Thymus (tissue), 11 donors: ENCODE measurements around the gene ROR1. TPM values are rescaled to one million over a fixed set of nuclear protein-coding genes. Genes with fewer than 3 reads are reported as not detected.

ENCODE experiments used
- DNase-seq, 9 donors: peaks; one replicate each; pipeline ENCODE4 v3.0.0-alpha.2; 2013; ENCODE audit warnings: low spot score in 9 of 9, low read depth in 6 of 9, missing footprints in 1 of 9
- H3K27ac ChIP-seq, 2 donors: one replicate each; pipeline ENCODE4 v1.5.1; 2013; ENCODE audit warnings: control low read depth in 1 of 2, low read depth in 1 of 2, low read length in 1 of 2, mild to moderate bottlenecking in 1 of 2, moderate library complexity in 1 of 2
- H3K27me3 ChIP-seq, 2 donors: one replicate each; pipeline ENCODE4 v1.5.1; 2013; ENCODE audit warnings: low read length in 1 of 2; ENCODE audit not compliant: control insufficient read depth in 2 of 2, insufficient read depth in 1 of 2
- H3K36me3 ChIP-seq, 2 donors: one replicate each; pipeline ENCODE4 v1.5.1; 2013; ENCODE audit warnings: low read length in 1 of 2, mild to moderate bottlenecking in 1 of 2, moderate library complexity in 1 of 2; ENCODE audit not compliant: control insufficient read depth in 2 of 2, insufficient read depth in 2 of 2
- H3K4me1 ChIP-seq, 2 donors: one replicate each; pipeline ENCODE4 v1.5.1; 2013; ENCODE audit warnings: low read length in 2 of 2; ENCODE audit not compliant: control insufficient read depth in 2 of 2, insufficient read depth in 2 of 2
- H3K4me3 ChIP-seq, 2 donors: one replicate each; pipeline ENCODE4 v1.5.1; 2013; ENCODE audit warnings: low read length in 2 of 2, control low read depth in 1 of 2, mild to moderate bottlenecking in 1 of 2
- H3K9me3 ChIP-seq, 2 donors: one replicate each; pipeline ENCODE4 v1.5.1; 2013; ENCODE audit warnings: low read length in 1 of 2, mild to moderate bottlenecking in 1 of 2; ENCODE audit not compliant: control insufficient read depth in 2 of 2, insufficient read depth in 1 of 2
- WGBS: extraction: QIAGEN DNeasy Blood & Tissue Kit; methylation state at CpG from one replicate; pipeline ENCODE4 v1.1.7; 2013; 5-methylcytosine and 5-hydroxymethylcytosine counted together
- polyA plus RNA-seq: library from polyadenylated mRNA; stranded (reverse); fragments of 200-250 nt; gene quantifications from one replicate; pipeline ENCODE4 v1.2.3, GENCODE V29; 2013
- total RNA-seq: library from RNA; stranded (reverse); fragments of 120-200 nt; gene quantifications from one replicate; pipeline ENCODE4 v1.2.4, GENCODE V29; 2013
- donor health status: healthy.

Gene ROR1
- total and polyA plus RNA-seq, 2 donors = 1.5 to 5.2 TPM

DNA sequence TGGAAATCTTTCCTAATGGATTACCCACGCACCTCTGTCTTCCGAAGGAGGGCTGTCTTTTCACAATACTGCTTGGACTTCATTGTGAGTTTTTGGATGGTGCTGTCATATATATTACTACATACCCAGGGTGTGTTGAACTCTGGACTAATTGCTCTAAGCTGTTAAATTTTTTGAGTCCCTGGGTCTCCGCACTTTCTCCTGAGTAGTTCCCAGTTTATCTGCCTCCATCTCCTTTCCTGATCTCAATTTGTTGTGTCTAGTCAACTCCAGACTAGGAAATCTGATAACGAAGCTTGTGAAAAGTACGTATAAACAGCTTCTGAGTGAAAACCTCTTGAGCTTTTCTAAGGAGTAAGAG lies 211.1 kb downstream of the ROR1 start:
- H3K4me3 ChIP-seq = no peak overlapping the region
- WGBS = 97% methylated on average over 5 of the region's 5 CpGs
- no peak for DNase-seq
- no peaks in the 10 kb centered on the region for H3K27me3 ChIP-seq
- no peak overlapping the region for H3K27ac ChIP-seq
- H3K36me3 ChIP-seq = no peaks in the 10 kb centered on the region
- peaks cover 11 to 12% of the 10 kb centered on the region in 2 donors for H3K4me1 ChIP-seq
- no peaks in the 10 kb centered on the region for H3K9me3 ChIP-seq

GRCh38 chr1:63987014-63987627 lies 213.3 kb downstream of the ROR1 start:
- Histone ChIP-seq H3K27me3 (no peaks in the 10 kb centered on the region), H3K36me3 (no peaks in the 10 kb centered on the region), H3K9me3 (no peaks in the 10 kb centered on the region), H3K4me3 (no peak overlapping the region), H3K4me1 (peaks cover 11 to 12% of the 10 kb centered on the region in 2 donors), H3K27ac (no peak overlapping the region)
- no peak for DNase-seq
- WGBS = 95% methylated on average over 2 of the region's 2 CpGs

DNA sequence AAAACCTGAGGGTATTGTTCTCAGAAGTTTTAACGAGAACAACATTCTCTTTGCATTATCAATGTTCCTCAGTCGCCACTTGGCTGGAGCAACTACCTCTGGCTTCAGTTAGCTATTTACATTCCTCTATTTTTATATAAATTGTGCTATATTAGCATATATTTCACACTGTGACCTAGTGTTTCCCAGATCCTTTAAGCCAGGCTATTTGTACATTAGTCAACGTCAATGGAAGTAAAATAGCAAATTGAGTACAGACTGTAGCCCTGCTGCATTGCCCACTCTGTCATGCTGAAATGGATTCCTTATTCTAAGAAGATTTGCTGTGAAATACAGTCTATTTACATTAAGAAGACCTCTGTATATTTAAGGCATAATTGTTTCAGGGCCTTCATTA lies 213.8 kb downstream of the ROR1 start:
- no peak for DNase-seq
- H3K27me3 ChIP-seq = no peaks in the 10 kb centered on the region
- no peak overlapping the region for H3K4me3 ChIP-seq
- WGBS = 96% methylated on average over 3 of the region's 3 CpGs
- H3K27ac ChIP-seq = no peak overlapping the region
- peaks cover 11 to 12% of the 10 kb centered on the region in 2 donors for H3K4me1 ChIP-seq
- no peaks in the 10 kb centered on the region for H3K36me3 ChIP-seq
- no peaks in the 10 kb centered on the region for H3K9me3 ChIP-seq

DNA sequence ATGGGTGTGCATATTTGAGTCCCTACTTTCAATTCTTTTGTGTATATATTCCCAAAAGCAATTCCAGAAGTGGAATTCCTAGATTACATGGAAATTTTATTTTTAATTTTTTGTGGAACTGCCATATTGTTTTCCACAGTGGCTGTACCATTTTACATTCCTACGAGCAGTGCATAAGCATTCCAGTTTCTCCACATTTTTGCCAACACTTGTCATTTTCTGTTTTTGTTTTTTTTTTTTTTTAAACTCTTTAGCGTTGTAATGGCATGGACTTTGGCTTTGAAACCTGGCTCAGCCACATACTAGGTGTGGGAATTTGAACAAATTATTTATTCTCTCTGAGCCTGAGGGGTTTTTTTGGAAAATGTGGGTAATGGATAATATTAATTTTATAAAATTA lies 215.1 kb downstream of the ROR1 start:
- no peaks in the 10 kb centered on the region for H3K27me3 ChIP-seq
- peaks cover 6% of the 10 kb centered on the region in 2 donors for H3K4me1 ChIP-seq
- no peak overlapping the region for H3K4me3 ChIP-seq
- H3K9me3 ChIP-seq = no peaks in the 10 kb centered on the region
- DNase-seq = no peak
- 98% methylated on average over 2 of the region's 2 CpGs for WGBS
- no peak overlapping the region for H3K27ac ChIP-seq
- no peaks in the 10 kb centered on the region for H3K36me3 ChIP-seq

DNA sequence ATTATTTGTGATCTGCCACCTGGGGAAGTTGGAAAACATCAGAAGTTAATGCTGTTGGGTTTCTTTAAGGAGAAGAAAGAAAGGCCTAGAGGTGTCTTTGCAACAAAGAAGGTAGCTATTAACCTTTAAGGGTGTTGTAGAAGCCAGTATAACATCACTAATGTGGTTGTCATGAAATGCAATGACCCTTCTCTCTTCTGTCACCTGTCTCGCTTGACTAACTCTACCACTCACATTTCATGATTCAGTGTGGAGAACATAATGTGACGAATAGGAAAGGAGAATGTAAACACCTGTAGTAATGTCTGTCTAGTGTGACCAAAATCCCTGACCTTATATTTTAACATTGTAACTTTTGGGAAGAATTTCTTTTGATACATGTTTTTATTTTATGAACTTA lies 217.9 kb downstream of the ROR1 start:
- no peak for DNase-seq
- Histone ChIP-seq H3K9me3 (no peaks in the 10 kb centered on the region), H3K4me1 (no peaks in the 10 kb centered on the region), H3K36me3 (no peaks in the 10 kb centered on the region), H3K27ac (no peak overlapping the region), H3K27me3 (no peaks in the 10 kb centered on the region), H3K4me3 (no peak overlapping the region)
- WGBS = 69% methylated on average over 2 of the region's 2 CpGs

DNA sequence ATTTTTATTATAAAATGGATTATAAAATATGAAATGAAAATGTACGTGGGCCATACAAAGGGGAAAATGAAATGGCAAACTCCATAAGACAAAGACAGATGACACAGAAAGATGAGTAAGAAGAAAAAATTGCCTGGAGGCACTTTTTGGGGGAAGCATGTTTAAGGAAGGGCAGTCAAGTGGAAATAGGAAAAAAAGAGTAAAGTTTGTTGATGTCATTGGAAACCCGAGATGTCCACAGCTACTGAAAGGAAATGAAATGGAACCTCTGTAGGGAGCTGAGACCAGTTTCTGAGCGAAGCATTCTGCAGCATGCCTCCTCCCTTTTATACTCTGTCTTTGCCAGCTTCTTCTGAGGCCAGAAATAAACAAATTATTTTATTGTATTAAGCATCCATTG lies 226.2 kb downstream of the ROR1 start:
- peaks cover 0 to 4% of the 10 kb centered on the region in 2 donors for H3K9me3 ChIP-seq
- peaks cover 0 to 18% of the 10 kb centered on the region in 2 donors for H3K4me1 ChIP-seq
- WGBS = 92% methylated on average over 3 of the region's 3 CpGs
- no peaks in the 10 kb centered on the region for H3K36me3 ChIP-seq
- DNase-seq = no peak
- peak overlapping the region in 1 of 2 donors; percentile 59 for H3K27ac ChIP-seq
- H3K27me3 ChIP-seq = no peaks in the 10 kb centered on the region
- H3K4me3 ChIP-seq = no peak overlapping the region

DNA sequence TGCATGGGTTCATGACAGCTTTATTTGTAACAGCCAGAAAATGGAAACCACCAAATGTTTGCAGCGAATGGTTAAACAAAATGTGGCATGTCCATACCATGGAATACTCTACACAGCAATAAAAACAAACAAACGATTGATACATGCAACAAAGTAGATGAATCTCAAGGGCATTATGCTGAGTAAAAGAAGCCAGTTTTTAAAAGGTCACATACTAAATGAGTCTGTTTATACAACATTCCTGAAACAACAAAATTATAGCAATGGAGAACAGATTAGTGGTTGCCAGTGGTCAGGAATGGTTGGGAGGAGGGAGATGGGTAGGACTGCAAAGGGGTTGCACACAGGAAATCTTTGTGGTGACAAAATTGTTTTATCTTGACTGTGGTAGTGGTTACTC lies 227.2 kb downstream of the ROR1 start:
- DNase-seq = no peak
- H3K27me3 ChIP-seq = no peaks in the 10 kb centered on the region
- no peak overlapping the region for H3K4me3 ChIP-seq
- H3K4me1 ChIP-seq = peaks cover 0 to 24% of the 10 kb centered on the region in 2 donors
- no peak overlapping the region for H3K27ac ChIP-seq
- H3K9me3 ChIP-seq = peaks cover 0 to 4% of the 10 kb centered on the region in 2 donors
- 91% methylated on average over 2 of the region's 2 CpGs for WGBS
- no peaks in the 10 kb centered on the region for H3K36me3 ChIP-seq

- H3K4me1 ChIP-seq = peaks cover 12 to 36% of the 10 kb centered on the region in 2 donors
- 88% methylated on average over 8 of the region's 8 CpGs for WGBS
- H3K4me3 ChIP-seq = no peak overlapping the region
- no peaks in the 10 kb centered on the region for H3K27me3 ChIP-seq
- no peaks in the 10 kb centered on the region for H3K36me3 ChIP-seq
- no peak overlapping the region for H3K27ac ChIP-seq
- no peak for DNase-seq
- H3K9me3 ChIP-seq = peaks cover 0 to 4% of the 10 kb centered on the region in 2 donors
These were observed 230.7 kb downstream of the ROR1 start for GRCh38 chr1:64004451-64005025.

DNA sequence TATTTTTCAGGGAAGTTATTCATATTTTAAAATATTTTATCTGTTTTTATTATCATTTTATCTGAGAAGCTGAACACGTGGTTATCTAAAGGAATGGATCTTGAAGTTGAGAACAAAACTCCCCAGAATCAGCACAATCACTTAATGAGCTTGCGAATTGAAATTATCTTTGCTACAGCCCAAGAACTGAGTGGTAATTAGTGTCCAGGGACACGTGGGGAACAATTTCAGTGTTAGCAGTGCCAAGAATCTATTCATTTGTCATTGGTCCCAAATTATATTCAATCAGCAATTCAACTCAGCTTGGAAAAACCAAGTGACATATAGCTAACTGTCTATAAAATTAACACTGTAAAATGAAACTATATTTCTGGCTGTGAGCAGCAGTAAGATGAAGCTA lies 232.0 kb downstream of the ROR1 start:
- no peaks in the 10 kb centered on the region for H3K27me3 ChIP-seq
- peaks cover 0 to 4% of the 10 kb centered on the region in 2 donors for H3K9me3 ChIP-seq
- no peak for DNase-seq
- H3K36me3 ChIP-seq = no peaks in the 10 kb centered on the region
- H3K27ac ChIP-seq = peak overlapping the region in 1 of 2 donors; percentile 84
- no peak overlapping the region for H3K4me3 ChIP-seq
- peaks cover 12 to 36% of the 10 kb centered on the region in 2 donors for H3K4me1 ChIP-seq
- 74% methylated on average over 3 of the region's 3 CpGs for WGBS
